Epithelial cell of esophagus (primary cell): ENCODE measurements around the gene ELK3.

Source experiments
- DNase-seq: peaks from one replicate; pipeline ENCODE4 v3.0.0; 2010; ENCODE audit warnings: low read depth
- H3K4me3 ChIP-seq: 2 replicates; pipeline ENCODE4 v1.5.1; 2011; ENCODE audit warnings: mild to moderate bottlenecking, low read length, control low read depth
- TF ChIP-seq, protein P1 (sequence below): IDR thresholded peaks from 2 replicates; pipeline ENCODE4 v1.5.1; 2011; ENCODE audit warnings: low read depth, mild to moderate bottlenecking, low read length, control low read depth, inconsistent platforms; ENCODE audit not compliant: insufficient read depth; ENCODE audit errors: missing control alignments

The ELK3 gene

GRCh38 chr12:96242597-96242996, 48.4 kb downstream of the ELK3 start:
- TF ChIP-seq, protein P1, sequence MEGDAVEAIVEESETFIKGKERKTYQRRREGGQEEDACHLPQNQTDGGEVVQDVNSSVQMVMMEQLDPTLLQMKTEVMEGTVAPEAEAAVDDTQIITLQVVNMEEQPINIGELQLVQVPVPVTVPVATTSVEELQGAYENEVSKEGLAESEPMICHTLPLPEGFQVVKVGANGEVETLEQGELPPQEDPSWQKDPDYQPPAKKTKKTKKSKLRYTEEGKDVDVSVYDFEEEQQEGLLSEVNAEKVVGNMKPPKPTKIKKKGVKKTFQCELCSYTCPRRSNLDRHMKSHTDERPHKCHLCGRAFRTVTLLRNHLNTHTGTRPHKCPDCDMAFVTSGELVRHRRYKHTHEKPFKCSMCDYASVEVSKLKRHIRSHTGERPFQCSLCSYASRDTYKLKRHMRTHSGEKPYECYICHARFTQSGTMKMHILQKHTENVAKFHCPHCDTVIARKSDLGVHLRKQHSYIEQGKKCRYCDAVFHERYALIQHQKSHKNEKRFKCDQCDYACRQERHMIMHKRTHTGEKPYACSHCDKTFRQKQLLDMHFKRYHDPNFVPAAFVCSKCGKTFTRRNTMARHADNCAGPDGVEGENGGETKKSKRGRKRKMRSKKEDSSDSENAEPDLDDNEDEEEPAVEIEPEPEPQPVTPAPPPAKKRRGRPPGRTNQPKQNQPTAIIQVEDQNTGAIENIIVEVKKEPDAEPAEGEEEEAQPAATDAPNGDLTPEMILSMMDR: no peak
- DNase-seq: no peak
- H3K4me3 ChIP-seq: no peak overlapping the region

GRCh38 chr12:96244826-96245225, 50.7 kb downstream of the ELK3 start:
- no peak overlapping the region for H3K4me3 ChIP-seq
- no peak for DNase-seq
- TF ChIP-seq, protein P1: no peak

- TF ChIP-seq, protein P1: no peak
- H3K4me3 ChIP-seq: no peak overlapping the region
- DNase-seq: no peak
Measured at GRCh38 chr12:96246926-96247505, 52.8 kb downstream of the ELK3 start.

DNA sequence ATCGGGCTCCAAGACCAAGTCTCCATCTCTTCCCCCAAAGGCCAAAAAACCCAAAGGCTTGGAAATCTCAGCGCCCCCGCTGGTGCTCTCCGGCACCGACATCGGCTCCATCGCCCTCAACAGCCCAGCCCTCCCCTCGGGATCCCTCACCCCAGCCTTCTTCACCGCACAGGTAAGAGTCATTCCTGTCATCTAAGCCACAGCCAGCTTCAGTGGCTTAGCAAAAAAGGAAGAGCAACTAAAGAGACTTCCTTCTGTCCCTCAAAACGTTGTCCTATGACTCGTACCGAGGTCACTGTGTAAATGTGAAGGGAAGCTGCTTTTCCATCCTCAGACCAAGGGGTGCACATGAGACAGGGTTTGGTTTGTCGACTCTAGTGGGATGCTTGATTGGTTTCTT, 53.4 kb downstream of the ELK3 start:
- DNase-seq: peak; percentile 46
- TF ChIP-seq, protein P1: no peak
- no peak overlapping the region for H3K4me3 ChIP-seq

DNA sequence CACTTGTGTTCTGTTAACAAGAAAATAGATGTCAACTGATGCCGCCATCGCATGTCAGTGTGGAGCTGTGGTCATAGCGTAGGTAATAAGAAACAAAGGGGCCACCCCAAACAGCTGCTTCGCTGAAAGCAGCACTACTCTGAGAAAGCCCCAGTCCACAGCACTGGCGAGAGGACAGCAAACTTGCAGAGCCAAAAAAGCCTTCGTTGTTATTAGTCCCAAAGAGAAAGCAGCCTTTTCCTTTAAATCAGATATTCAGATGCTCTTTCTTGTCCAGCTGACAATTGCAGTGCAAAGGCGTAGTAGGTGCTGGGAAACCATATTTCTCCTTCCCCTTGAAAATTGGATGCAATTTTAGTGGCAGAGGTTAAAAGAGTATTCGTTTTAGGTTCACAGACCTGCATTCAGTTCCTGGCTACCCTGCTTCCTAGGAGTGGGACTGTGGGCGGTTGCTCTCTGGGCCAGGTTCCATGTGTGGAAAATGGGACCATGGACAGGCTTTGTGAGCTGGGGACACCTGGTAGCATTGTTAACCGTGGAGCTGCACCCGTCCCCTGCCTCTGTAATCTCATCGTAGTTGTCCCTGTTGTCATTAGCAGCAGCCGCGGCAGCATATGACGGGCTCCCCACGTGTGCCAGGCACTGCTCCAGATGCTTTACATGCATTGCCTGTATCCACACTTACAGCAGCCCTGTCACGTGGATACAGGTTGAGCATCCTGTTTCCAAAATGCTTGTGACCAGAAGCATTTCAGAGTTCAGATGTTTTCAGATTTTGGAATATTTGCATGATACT, 54.2 kb downstream of the ELK3 start:
- TF ChIP-seq, protein P1: no peak
- DNase-seq: no peak
- no peak overlapping the region for H3K4me3 ChIP-seq

GRCh38 chr12:96249196-96250118, 55.3 kb downstream of the ELK3 start:
- no peak overlapping the region for H3K4me3 ChIP-seq
- no peak for DNase-seq
- TF ChIP-seq, protein P1: no peak
